HG02970 (cell line): ENCODE measurements around the gene HSBP1L1.

Source experiments
- ATAC-seq: cut with Tn5 transposase; IDR thresholded peaks from one replicate; pipeline ENCODE4 v1.9.1; 2021; ENCODE audit warnings: mild to moderate bottlenecking, moderate library complexity, moderate number of reproducible peaks; ENCODE audit not compliant: unreplicated experiment, low FRiP score

HSBP1L1 gene

GRCh38 chr18:79944126-79944731, 20.2 kb upstream of the HSBP1L1 start:
- no peak for ATAC-seq

- ATAC-seq, result no peak
Measured at GRCh38 chr18:79944746-79945117, 19.7 kb upstream of the HSBP1L1 start.

GRCh38 chr18:79945118-79946042, 19.1 kb upstream of the HSBP1L1 start:
- no peak for ATAC-seq

GRCh38 chr18:79947054-79947755, 17.2 kb upstream of the HSBP1L1 start:
- ATAC-seq, result no peak

GRCh38 chr18:79947881-79948610, 16.4 kb upstream of the HSBP1L1 start:
- no peak for ATAC-seq

GRCh38 chr18:79948719-79949411, 15.6 kb upstream of the HSBP1L1 start:
- no peak for ATAC-seq

GRCh38 chr18:79949697-79950487, 14.6 kb upstream of the HSBP1L1 start:
- no peak for ATAC-seq

GRCh38 chr18:79950515-79951341, 13.7 kb upstream of the HSBP1L1 start:
- ATAC-seq, result no peak

- peak; percentile 89 for ATAC-seq
Measured at GRCh38 chr18:79951545-79952455, 12.6 kb upstream of the HSBP1L1 start, which contains the start of gene SLC66A2. TSS of gene SLC66A2 (minus strand) at chr18:79951653. CDS start at chr18:79950926, 727 bp downstream.

GRCh38 chr18:79952456-79952995, 11.9 kb upstream of the HSBP1L1 start:
- no peak for ATAC-seq

- no peak for ATAC-seq
Measured at GRCh38 chr18:79952996-79953559, 11.4 kb upstream of the HSBP1L1 start.

- no peak for ATAC-seq
Measured at GRCh38 chr18:79953971-79954651, 10.3 kb upstream of the HSBP1L1 start.

GRCh38 chr18:79954791-79955190, 9.7 kb upstream of the HSBP1L1 start:
- ATAC-seq, result no peak

- ATAC-seq, result no peak
Measured at GRCh38 chr18:79955302-79956075, 9.0 kb upstream of the HSBP1L1 start.

GRCh38 chr18:79956276-79956675, 8.2 kb upstream of the HSBP1L1 start:
- ATAC-seq, result no peak
